Measurements from ENCODE around the gene COL15A1. TPM values are rescaled to one million over a fixed set of nuclear protein-coding genes. Genes with fewer than 3 reads are reported as not detected.
A peak's percentile ranks its signal among the peaks of the same experiment; 100 is the strongest.

COL15A1 gene
- total RNA-seq, 1 experiment from 2014 or later: 4.2 TPM

DNA sequence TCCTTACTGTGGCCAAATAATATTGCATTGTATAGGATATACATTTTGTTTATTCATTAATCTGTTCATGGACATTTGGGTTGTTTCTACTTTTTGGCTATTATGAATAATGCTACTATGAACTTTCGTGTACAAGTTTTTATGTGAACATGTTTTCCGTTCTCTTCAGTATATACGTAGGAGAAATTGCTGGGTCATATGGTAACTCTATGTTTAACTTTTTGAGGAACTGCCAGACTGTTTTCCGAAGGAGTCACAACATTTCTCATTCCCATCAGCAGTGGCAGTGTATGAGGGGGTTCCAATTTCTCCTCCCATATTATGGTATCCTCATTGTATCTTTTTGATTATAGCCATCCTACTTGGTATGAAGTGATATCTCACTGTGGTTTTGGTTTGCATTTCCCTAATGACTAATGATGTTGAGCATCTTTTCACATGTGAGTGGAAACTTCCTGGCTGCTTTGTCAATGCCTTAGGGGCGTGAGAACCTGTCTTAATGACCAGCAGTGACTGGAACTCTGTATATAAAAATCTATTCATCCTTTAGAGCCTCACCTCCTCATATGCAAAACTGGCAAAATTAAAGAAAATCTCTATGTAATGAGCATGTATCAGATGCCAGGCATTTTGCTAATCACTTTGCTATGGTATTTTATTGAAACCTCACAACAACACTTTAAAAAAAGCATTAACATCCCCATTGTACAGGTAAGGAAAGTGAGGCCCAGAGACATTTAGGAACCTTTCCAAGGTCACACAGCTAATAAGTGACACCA is 113.4 kb downstream of the COL15A1 start:
- peak; percentile 98 for DNase-seq (ENCODE audit: low read depth)

DNA sequence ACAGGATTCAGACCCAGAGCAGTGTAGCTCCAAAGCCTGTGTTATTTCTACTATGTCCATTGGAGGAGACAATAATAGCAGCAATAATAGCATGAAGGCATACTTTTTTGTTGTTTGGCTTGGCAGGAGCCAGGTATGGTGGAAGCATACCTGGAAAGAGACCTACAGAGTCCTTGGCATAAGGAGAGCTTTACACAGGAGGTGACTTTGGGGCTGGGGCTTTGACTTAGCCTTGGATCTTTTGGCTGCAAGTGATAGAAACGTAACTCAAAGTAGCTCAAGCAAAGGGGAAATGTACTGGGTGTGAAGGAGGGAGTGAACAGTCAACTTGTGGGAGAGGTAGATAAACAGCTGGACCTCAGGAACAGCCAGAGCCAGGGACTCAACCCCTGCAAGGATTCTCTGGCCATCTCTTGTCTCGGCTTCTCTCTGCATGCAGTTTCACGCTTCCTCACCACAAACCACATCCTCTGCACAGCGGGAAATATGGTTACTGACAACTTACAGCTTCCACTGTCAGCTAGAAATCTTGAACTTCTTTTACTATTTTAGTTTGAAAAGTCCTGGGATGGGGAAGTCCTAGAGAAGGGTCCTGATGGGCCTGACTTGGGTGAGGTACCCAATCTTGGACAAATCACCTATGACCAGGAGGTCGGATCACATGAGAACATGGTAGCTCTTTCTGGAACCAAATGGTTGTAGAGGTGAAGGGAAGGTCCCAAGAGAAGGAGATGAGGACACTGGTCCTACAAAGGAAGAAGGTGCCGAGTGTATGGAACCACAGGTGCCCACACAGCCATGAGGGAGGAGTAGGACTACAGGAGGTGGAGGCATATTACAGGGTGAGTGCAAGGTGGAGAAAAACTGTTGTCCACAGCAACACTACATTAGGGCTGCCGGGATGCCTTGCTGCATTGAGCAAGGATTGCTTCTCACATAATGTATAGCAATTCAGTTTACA is 114.2 kb downstream of the COL15A1 start:
- DNase-seq (ENCODE audit: low read depth): peak; percentile 95

DNA sequence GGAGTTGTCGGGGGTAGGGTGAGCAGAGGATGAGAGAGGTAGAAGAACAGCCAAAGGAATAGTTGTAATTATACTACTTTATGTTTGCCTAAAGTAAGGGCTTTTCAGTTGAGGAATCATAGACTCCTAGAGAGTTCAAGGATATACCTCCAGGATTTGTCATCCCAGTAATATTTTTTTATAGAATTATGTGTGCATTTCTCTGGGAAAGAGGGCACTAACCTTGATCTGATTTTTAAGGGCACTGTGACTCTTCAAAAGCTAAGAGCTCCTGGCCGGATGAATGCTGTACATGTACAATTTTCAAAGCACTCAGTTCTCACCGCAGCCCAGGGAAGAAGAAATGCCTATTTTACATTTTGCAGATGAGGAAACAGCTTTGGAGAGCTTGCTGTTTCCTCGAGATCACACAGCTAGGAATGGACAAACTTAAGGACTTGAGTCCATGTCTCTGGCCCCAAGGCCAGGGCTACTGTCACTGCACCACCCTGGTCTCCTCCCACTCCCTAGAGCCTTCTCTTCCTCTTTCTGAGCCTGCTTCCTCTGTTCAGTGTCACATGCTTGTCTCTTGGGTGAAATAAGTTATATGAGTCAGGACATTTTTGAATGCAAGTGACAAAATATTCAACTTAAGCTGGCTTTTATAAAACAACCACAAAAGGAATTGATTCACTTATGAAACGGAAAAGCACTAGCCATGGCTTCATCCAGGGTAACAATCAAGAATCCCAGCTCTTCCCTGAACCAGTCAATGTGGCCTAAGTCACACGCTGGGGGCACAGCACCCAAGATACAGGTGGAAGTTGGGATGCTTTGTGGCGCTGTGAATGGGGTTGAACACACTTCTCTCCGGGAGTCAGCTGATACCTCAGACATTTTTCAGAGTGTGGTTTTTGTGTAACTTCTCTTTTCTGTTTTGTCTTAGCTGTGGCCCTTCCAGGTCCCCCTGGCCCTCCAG is 115.5 kb downstream of the COL15A1 start:
- DNase-seq (ENCODE audit: low read depth): peak; percentile 64

DNA sequence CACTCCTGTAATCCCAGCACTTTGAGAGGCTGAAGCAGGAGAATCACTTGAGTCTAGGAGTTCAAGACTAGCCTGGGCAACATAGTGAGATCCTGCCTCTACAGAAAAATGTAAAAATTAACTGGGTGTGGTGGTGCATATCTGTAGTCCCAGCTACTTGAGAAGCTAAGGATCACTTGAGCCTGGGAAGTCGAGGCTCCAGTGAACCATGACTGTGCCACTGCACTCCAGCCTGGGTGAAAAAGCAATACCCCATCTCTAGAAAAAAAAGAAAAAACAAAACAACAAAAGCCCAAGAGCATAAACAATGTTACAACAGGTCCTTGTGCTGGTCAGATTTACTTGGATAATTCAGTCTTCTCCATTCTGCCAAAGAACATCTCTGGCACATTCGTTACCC is 116.9 kb downstream of the COL15A1 start:
- no peak for DNase-seq (ENCODE audit: low read depth)

DNA sequence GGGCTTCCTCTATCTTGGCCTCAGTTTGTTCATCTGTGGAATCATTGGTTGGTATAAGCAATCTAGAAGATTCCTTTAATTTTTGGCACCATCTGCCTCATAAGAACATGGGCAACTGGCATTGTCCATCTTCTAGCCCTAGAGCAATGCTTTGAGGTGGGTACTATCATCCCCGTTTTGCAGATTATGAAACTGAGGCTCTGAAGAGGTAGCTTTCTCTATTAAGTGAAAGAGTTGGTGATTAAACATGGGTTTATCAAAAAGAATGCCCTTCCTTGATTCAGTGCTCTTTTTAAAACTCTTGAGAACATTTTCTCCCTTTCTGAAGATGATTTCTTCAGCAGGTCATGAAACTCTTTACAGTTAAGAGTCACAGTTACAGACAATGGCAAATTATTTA is 118.8 kb downstream of the COL15A1 start:
- no peak for DNase-seq (ENCODE audit: low read depth)

DNA sequence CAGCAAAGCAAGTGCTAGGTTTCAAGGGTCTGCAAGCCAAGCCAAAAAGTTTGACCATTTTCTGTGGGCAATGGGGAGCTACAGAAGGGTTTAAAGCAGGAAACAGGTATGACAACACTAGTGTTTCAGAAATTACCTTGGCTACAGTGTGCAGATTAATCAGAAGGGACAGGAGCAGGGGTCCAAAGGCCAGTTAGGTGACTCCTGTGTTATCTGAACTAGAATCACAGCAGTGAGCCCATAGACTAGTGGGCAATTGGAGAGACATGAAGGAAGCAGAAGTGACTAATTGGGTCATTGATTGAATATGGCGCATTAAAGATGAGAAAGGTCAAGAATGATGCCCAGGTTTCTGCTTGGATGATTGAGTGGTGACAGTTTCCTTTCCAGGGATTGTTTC is 119.8 kb downstream of the COL15A1 start:
- DNase-seq (ENCODE audit: low read depth): no peak

DNA sequence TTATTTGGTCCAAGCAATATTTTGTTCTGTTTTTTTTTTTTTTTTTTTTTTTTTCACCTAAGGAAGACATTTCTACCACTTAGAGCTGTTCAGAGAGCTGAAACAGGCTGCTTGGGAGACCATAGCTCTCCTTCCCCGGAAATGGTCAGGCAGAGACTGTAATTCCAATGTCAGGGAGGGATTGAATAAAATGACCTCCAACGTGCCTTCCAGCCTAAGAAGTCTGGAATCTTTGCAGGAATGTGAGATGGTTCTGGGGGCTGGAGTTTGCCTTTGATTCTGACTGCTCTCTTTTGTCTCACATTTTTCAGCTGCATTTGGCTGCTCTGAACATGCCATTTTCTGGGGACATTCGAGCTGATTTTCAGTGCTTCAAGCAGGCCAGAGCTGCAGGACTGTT is 122.9 kb downstream of the COL15A1 start:
- DNase-seq (ENCODE audit: low read depth): no peak

DNA sequence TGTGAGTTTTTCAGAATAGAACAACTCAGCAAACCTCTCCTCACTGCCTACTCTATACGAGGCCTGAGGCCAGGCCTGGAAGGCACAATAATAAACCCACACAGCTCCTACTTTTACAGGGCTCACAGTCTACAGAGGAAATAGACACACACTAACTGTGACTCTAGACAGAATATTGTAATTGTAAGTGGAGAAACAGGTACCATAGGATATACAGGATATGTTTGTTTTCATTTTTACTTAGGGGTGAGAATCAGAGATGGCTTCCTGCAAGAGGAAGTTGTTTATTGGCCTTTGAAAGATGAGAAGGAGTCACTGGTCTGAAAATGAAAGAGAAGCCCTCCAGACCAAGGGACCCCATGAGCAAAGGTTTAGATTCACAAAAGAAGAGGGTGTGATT is 125.4 kb downstream of the COL15A1 start:
- DNase-seq (ENCODE audit: low read depth): no peak

DNA sequence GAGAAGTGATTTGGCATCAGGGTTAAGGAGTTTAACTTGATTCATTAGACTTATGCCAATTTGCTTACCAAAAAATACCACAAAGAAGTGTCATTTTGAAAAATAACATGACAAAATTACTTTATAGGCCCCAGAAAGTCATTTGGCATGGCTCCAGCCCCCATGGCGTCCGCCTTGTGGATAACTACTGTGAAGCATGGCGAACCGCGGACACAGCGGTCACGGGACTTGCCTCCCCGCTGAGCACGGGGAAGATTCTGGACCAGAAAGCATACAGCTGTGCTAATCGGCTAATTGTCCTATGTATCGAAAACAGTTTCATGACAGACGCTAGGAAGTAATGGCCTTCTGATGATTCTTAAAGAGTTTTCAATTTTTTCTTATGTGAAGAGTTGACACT is 125.8 kb downstream of the COL15A1 start:
- no peak for DNase-seq (ENCODE audit: low read depth)

DNA sequence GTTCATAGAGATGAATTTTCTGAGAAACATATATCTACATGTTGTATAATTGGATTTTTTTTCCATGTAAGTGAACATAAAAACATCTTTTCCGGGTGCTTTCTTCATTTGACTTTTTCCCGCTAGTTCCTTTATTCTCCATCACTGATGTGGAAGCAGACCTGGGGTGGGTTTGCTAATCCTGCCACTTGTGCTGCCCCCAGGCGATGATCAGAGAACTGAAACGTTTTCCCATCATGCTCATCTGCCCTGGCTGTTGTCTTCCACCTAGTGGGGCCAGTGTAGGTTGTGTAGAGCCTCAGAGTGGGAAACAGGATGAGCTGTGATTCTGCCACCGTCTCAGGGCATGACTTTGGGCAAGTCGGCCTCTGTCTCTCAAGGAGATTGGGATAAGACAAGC is 127.0 kb downstream of the COL15A1 start:
- DNase-seq (ENCODE audit: low read depth): no peak

DNA sequence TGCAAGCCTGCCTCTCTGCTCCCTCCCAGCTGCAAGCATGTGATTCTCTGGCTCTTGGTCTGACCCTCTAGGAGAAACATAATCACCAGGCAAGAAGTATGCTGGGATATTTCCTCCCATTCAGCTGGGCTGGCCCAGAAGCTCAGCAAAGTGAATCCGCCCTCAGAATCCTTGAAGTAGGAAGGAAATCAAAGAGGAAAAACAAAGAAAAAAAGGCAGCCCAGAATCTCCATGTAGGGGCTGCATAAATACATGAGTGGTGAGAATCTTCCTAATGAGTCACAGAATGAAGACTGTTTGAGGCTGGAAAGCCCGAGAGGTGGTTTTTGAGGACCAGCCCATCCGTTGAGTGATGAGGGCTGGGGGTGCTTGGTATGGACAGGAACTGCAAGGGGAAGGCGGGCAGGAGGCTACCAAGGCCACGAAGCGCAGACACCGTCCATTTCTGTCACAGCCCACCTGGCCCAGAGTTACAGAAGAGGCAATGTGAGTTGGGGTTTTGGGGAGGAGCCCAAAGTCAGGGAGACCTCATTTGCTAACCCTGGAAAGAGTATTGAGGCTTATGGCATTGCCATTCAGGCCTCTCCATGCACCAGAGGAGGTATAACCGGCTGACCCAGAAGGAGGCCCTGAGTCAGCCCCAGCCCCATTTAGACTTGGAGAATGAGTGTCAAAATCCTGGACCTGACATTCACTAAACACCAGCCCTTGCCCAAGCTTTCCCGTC is 127.8 kb downstream of the COL15A1 start:
- DNase-seq (ENCODE audit: low read depth): peak; percentile 64

DNA sequence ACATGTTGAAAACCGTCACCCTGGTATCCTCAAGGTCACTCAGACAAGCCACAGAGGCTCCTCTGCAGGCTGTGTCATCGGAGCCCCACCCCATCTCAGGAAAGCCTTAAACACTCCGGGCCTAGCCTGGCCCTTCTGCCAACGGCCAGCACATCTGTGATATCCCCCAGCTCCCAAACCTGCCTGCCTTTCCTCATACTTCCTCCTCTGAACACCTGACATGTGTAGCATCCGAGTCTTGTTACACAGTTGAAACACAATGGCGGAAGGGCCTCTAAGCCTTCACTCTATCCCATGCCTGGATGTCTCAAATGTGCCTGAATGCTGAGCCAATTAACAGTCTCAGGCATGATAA is 128.3 kb downstream of the COL15A1 start:
- peak; percentile 79 for DNase-seq (ENCODE audit: low read depth)

DNA sequence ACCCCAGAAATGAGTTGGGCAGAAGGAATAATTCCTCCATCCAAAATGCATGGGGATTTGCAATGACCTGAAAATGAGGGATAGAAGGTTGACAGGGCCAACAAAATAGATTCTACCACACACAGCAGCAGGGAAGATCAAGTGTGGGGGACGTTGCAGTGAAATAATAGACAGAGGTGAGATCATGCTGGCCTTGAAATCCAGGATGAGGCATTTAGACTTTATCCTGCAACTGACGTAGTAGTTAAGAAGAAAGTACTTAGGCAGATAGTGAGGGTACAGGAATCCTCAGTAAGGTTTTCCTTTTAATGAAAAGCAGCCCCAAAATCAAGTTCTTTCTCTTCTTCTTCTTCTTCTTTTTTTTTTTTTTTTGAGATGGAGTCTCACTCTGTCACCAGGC is 129.6 kb downstream of the COL15A1 start:
- no peak for DNase-seq (ENCODE audit: low read depth)

DNA sequence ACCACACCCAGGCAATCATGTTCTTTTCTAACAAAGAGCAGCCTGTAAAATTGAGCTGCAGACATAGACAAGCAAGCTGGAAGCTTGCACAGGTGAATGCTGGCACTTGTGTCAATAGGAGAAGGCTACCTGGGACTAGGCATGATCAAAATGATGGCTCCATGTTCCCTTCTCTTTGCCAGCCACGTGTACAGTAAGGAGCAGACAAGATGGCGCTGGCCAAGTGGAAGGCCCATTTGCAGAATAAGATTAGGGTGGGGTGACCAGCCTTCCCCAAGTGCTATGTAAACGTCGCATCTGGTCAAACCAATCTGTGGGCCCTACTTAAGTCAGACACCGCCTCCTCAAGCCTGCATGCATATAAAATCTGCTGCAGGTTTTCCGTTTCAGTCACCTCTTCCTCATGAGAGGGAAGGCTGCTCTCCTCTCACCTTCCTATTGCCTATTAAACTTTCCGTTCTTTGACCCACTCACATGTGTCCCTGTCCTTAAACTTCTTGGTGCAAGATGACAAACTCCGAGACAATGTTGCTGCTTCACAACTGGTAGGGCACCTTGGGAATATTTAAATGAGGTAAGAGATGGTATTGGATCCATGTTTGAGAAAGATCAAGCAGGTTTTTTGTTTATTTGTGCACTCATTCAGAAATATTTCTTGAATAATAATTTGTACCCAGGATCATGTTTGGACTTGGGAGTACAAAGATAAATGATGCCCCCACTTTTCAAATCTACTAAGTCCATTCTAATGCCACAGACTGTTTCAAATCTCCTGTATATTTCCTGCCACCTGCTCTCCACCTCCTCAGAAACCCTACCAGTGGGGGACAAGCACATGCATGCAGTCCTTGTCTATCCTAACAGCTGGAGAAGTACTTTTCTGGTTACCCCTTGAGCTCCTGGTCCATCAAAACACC is 130.5 kb downstream of the COL15A1 start:
- no peak for DNase-seq (ENCODE audit: low read depth)

DNA sequence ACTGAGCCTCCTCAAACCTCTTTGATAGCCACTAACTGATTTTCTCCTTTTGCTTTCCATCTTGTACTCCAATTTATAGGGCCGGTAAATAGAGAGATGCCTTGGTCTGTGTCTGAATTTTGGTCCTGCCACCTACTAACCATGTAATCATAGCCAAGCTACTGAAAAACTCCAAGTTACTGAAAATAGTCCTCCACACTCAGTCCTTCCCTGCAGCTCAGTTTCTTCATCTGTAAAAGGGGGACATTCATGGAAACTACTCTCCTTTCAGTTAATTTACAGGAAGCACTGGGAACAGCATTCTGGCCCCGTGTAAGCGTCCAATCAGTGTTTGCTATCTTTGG is 131.2 kb downstream of the COL15A1 start:
- DNase-seq (ENCODE audit: low read depth): no peak

DNA sequence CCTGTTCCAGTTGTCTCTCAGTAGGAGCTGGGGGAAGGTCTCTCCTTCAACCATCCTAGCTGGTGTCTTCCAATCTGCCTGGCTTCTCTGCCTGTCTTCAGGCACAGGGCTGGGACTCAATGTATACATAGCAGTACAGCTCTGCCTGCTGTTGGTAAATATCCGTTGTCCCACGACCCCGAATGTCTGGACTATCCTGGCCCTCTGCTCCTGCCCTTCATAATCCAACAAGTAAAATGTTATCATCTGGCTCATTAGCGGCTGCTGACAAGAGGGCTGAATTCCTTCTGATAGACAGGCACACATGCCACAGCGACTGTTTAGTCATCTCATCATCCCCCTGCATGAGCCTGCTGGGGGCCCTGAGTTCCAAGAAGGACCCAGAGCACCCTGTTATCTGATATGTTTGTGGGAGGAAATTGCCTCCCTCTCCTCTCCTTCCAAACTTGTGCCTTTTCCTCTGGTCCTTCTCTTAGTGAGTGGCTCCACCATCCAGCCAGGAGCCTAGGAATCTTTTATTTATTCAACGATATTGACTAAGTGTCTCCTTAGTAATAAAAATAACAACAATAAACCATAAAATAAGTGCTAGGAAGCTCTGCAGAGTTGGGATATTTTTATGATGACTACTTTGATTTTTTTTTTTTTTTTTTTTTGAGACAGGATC is 131.7 kb downstream of the COL15A1 start:
- DNase-seq (ENCODE audit: low read depth): peak; percentile 93

DNA sequence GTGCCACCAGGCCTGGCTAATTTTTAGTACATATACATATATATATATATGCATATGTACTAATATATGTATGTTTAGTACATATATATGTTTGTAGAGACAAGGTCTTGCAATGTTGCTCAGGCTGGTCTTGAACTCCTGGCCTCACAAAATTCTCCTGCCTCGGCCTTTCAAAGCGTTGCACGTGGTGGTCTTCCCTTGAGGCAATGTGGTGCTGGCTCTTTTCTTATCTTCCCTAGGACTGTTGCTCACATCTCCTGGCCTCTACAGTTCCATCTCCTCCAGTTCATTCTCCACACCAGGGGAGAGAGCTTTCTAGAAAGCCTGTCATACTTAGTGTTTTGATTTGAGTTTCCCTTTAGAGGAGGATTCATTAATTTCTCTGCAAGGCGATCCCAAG is 132.3 kb downstream of the COL15A1 start:
- DNase-seq (ENCODE audit: low read depth): no peak

DNA sequence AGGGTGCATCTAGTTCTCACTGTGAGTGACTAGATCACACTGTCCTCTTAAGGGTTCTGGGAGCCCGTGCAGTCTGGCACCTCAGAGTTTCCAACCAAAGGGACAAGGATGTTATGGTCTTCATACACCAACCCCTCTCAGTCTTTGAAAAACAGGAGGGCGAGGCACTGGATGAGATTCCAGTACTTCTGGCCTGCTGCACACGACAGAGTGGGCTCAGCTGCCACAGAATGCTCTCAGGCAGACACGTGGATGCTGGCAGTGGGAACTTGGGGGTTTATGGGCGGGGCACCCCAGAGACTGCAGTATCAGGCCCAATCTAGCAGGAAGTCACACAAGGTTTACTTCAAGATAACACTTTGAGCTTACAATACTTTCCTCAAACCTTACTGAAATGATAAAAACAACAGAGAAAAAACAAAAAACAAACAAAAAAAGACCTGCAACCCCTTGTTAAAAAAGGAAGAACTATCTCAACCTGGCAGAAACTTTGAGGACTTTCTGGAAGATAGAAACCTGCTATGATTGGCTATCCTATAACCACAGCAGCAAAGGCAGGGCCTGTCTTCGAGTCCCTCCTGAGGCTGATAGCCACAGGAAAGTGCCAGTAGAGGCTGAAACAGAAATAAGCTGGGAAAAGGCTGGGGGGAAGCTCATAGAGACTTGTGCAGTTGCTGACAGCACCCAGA is 132.9 kb downstream of the COL15A1 start:
- DNase-seq (ENCODE audit: low read depth): no peak

DNA sequence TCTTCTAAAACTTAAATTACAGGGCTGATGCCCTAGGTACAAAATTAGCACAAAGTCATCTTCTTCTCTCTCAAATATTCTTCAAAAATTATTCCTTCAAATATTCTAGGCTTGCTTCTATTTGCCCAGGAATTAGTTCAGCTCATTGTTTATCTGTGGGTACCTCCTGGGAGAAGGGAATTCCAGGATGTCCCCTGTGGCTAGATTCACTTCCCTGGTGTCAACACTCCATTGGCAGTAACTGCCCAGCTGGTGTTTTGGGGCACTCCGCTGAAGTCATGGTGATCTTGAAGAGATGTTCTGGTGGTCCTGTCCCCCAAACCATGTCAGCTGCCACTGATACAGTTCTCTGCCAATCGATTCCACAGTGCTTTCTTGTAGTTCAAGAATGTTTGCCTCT is 135.0 kb downstream of the COL15A1 start:
- DNase-seq (ENCODE audit: low read depth): peak; percentile 34
